Measurements from ENCODE around the gene CFAP119. TPM values are rescaled to one million over a fixed set of nuclear protein-coding genes. Genes with fewer than 3 reads are reported as not detected.

Gene CFAP119
- total and polyA plus RNA-seq, 2 of the 8 experiments (the other 6 are each of a cell fraction or from before 2014, with no cell fraction given): 5.6 to 6.0 TPM

DNA sequence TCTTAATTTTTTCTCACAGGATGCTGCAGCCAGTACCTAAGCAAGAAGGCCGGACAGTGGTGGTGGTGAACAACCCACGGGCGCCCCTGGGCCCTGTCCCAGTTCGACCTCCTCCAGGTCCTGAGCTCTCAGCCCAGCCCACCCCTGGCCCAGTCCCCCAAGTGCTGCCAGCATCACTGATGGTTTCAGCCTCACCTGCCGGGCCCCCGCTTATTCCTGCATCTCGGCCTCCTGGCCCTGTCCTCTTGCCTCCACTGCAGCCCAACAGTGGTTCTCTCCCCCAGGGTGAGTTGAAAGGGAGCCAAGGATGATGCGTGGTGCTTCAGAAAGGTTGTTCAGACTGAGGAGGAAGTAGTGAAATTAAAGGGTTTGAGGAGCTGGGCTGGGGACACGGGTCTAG lies 41.2 kb downstream of the CFAP119 start:
- Histone ChIP-seq H3K18ac (ENCODE audit: extremely low read depth, low read length) (no peak overlapping the region), H4K5ac (ENCODE audit: insufficient read length, low read depth, low read length) (no peak overlapping the region), H3K4ac (replicated peaks; ENCODE audit: insufficient read length, low read depth, low read length) (no peak overlapping the region), H2AFZ (ENCODE audit: low read length) (no peak overlapping the region), H3K4me2 (ENCODE audit: insufficient read depth in 1 of 2, low read depth in 2 of 2, low read length in 2 of 2) (no peak overlapping the region), H3K4me1 (replicated peaks in 1 of 4; ENCODE audit: control insufficient read depth in 3 of 4, insufficient read depth in 4 of 4, low read length in 3 of 4) (no peaks in the 10 kb centered on the region), H3K56ac (replicated peaks; ENCODE audit: insufficient read length, low read depth, low read length) (no peak overlapping the region), H4K8ac (ENCODE audit: extremely low read depth, insufficient read depth, low read length) (no peak overlapping the region), H2BK20ac (ENCODE audit: low read length) (no peak overlapping the region), H3K9me3 (ENCODE audit: insufficient read depth in 2 of 2, low read depth in 1 of 2, low read length in 1 of 2) (no peaks in the 10 kb centered on the region), H3K14ac (ENCODE audit: insufficient read length) (no peak overlapping the region), H3K23ac (ENCODE audit: insufficient read length) (no peak overlapping the region), H3K27me3 (replicated peaks in 1 of 4; ENCODE audit: control insufficient read depth in 3 of 4, extremely low read depth in 1 of 4, insufficient read depth in 3 of 4, low read length in 3 of 4) (no peaks in the 10 kb centered on the region), H2BK15ac (ENCODE audit: low read length) (no peak overlapping the region), H3K23me2 (ENCODE audit: low read depth, low read length) (no peaks in the 10 kb centered on the region; the same call in 1 of the 2 replicates), H2BK5ac (ENCODE audit: low read depth, low read length) (no peak overlapping the region), H3K27ac (ENCODE audit: low read depth, low read length) (no peak overlapping the region), H3K9ac (replicated peaks in 1 of 4; ENCODE audit: extremely low read depth in 1 of 4, low read depth in 3 of 4, low read length in 3 of 4) (no peak overlapping the region), H2BK120ac (replicated peaks; ENCODE audit: low read depth, low read length) (no peak overlapping the region), H2AK5ac (ENCODE audit: low read depth, low read length) (no peak overlapping the region), H2BK12ac (ENCODE audit: low read depth, low read length) (no peak overlapping the region), H3K79me1 (ENCODE audit: low read depth, low read length) (peaks cover 6% of the 10 kb centered on the region; the same call in 1 of the 2 replicates), H3K36me3 (ENCODE audit: control insufficient read depth in 2 of 4, insufficient read depth in 4 of 4, low read length in 3 of 4) (peaks cover 47 to 83% (median 78%) of the 10 kb centered on the region in 4 experiments), H3K4me3 (ENCODE audit: extremely low read depth in 1 of 4, insufficient read depth in 2 of 4, low read depth in 3 of 4, low read length in 4 of 4) (no peak overlapping the region), H4K20me1 (replicated peaks in 1 of 2; ENCODE audit: control insufficient read depth in 1 of 2, insufficient read depth in 2 of 2, low read length in 2 of 2) (peaks cover 8 to 30% of the 10 kb centered on the region in 2 experiments), H4K91ac (replicated peaks; ENCODE audit: insufficient read length, low read length) (no peak overlapping the region), H3K79me2 (ENCODE audit: control insufficient read depth in 1 of 2, insufficient read depth in 2 of 2, low read length in 2 of 2) (no peaks in the 10 kb centered on the region)
- WGBS, 2 experiments (ENCODE audit: extremely low coverage in 1 of 2, insufficient coverage in 1 of 2, insufficient read length in 1 of 2, insufficient replicate concordance in 2 of 2, low coverage in 1 of 2, low lambda C conversion rate in 2 of 2, missing lambda C conversion rate in 1 of 2): 80% methylated on average over 9 of the region's 9 CpGs; no CpG with 5 or more reads in 1 of the 2 experiments
- ChIA-PET CTCF (ENCODE audit: partially characterized antibody) (no interaction called here), POLR2A (ENCODE audit: partially characterized antibody) (interaction anchor here (0.6 to 6.8 kb wide), 7 partner anchors 10 to 320 kb away, joined by 3 to 80 read pairs (median 21); partner anchors contain the start of gene SRCAP)
- FAIRE-seq: no peak
- TF ChIP-seq HDAC2 (IDR thresholded peaks at IDR 0.05; ENCODE audit: borderline replicate concordance in 1 of 2, low read depth in 2 of 2, low read length in 2 of 2): no peak
- TF ChIP-seq SAP30 (IDR thresholded peaks at IDR 0.05; ENCODE audit: insufficient read depth, insufficient replicate concordance, low read length): no peak
- no peak for TF ChIP-seq YY1 (IDR thresholded peaks at IDR 0.05; ENCODE audit: low read depth, low read length)
- TF ChIP-seq KDM1A (IDR thresholded peaks at IDR 0.05; ENCODE audit: borderline replicate concordance, low read length): no peak
- no peak for TF ChIP-seq FOSL1 (IDR thresholded peaks at IDR 0.05; ENCODE audit: insufficient read depth, low read depth, low read length)
- DNase-seq (ENCODE audit: low read depth in 1 of 2, low spot score in 2 of 2): no peak

All from H1 (cell line).